ENCODE measurements around the gene SESN2.

GRCh38 chr1:28291711-28292110 lies 32.4 kb downstream of the SESN2 start:
- TF ChIP-seq YY1 (IDR thresholded peaks at IDR 0.05; ENCODE audit: insufficient read depth, insufficient read length) (no peak), SUZ12 (IDR thresholded peaks at IDR 0.05; ENCODE audit: extremely low read depth, insufficient read depth, insufficient read length) (no peak)
